OCI-LY1 (cell line): ENCODE measurements around the gene NFIA.

Experiments
- H2AFZ ChIP-seq: fragments of 200-600 bp; sonication (generic), shearing (Covaris generic); 2 replicates; pipeline ENCODE4 v1.6.0; 2014; ENCODE audit warnings: antibody characterized with exemption, mild to moderate bottlenecking, low read length
- H3F3A ChIP-seq: fragments of 200-600 bp; sonication (generic), shearing (Covaris generic); 2 replicates; pipeline ENCODE4 v1.6.0; 2014; ENCODE audit warnings: mild to moderate bottlenecking, antibody characterized with exemption, low read length, moderate library complexity; ENCODE audit not compliant: insufficient read depth
- H3K27ac ChIP-seq: fragments of 200-600 bp; sonication (generic); 2 replicates; pipeline ENCODE4 v1.5.1; 2014; ENCODE audit warnings: low read length, mixed run types, mild to moderate bottlenecking, low read depth; ENCODE audit not compliant: poor library complexity, severe bottlenecking
- H3K27me3 ChIP-seq: fragments of 200-600 bp; sonication (generic); 2 replicates; pipeline ENCODE4 v1.6.0; 2014; ENCODE audit warnings: antibody characterized with exemption, mild to moderate bottlenecking, low read length, moderate library complexity; ENCODE audit not compliant: insufficient read depth
- H3K36me3 ChIP-seq: fragments of 200-600 bp; sonication (generic); 2 replicates; pipeline ENCODE4 v1.6.1; 2014; ENCODE audit warnings: mild to moderate bottlenecking, antibody characterized with exemption, low read length, moderate library complexity, mixed read lengths; ENCODE audit not compliant: insufficient read depth
- H3K4me1 ChIP-seq: fragments of 200-600 bp; sonication (generic); 2 replicates; pipeline ENCODE4 v1.5.1; 2014; ENCODE audit warnings: mild to moderate bottlenecking, low read length, moderate library complexity; ENCODE audit not compliant: insufficient read depth, severe bottlenecking
- H3K4me2 ChIP-seq: fragments of 200-600 bp; sonication (generic), shearing (Covaris generic); 2 replicates; pipeline ENCODE4 v1.6.1; 2014; ENCODE audit warnings: low read length
- H3K4me3 ChIP-seq: fragments of 200-600 bp; sonication (generic); 2 replicates; pipeline ENCODE4 v1.5.1; 2014; ENCODE audit warnings: low read length, low read depth, mild to moderate bottlenecking, mixed read lengths; ENCODE audit not compliant: poor library complexity, severe bottlenecking
- H3K79me2 ChIP-seq: fragments of 200-600 bp; shearing (Covaris generic); 2 replicates; pipeline ENCODE4 v1.6.1; 2016; ENCODE audit warnings: mixed run types, low read length, mixed read lengths; ENCODE audit not compliant: insufficient read depth
- H3K9ac ChIP-seq: fragments of 200-600 bp; sonication (generic), shearing (Covaris generic); 2 replicates; pipeline ENCODE4 v1.6.1; 2014; ENCODE audit warnings: mild to moderate bottlenecking, low read length, mixed read lengths
- H3K9me2 ChIP-seq: fragments of 200-600 bp; sonication (generic), shearing (Covaris generic); 2 replicates; pipeline ENCODE4 v1.6.1; 2014; ENCODE audit warnings: low read depth, mild to moderate bottlenecking, low read length, mixed read lengths
- H3K9me3 ChIP-seq: fragments of 200-600 bp; shearing (Covaris generic); 2 replicates; pipeline ENCODE4 v1.6.1; 2014; ENCODE audit warnings: low read length, mixed read lengths
- H4K20me1 ChIP-seq: fragments of 200-600 bp; sonication (generic), shearing (Covaris generic); 2 replicates; pipeline ENCODE4 v1.6.0; 2016; ENCODE audit warnings: mild to moderate bottlenecking, low read length; ENCODE audit not compliant: insufficient read depth
- EZH2 ChIP-seq: fragments of 200-600 bp; sonication (generic), shearing (Covaris generic); IDR thresholded peaks from 2 replicates; pipeline ENCODE4 v1.8.0; 2017; ENCODE audit warnings: borderline replicate concordance, mixed run types, mild to moderate bottlenecking, antibody characterized with exemption, low read length, moderate library complexity, mixed read lengths
- TF ChIP-seq, protein P1 (sequence below): fragments of 200-600 bp; sonication (generic), shearing (Covaris generic); IDR thresholded peaks from 2 replicates; pipeline ENCODE4 v1.5.1; 2017; ENCODE audit warnings: mild to moderate bottlenecking, antibody characterized with exemption, low read length, moderate library complexity, mixed read lengths

Gene NFIA

DNA sequence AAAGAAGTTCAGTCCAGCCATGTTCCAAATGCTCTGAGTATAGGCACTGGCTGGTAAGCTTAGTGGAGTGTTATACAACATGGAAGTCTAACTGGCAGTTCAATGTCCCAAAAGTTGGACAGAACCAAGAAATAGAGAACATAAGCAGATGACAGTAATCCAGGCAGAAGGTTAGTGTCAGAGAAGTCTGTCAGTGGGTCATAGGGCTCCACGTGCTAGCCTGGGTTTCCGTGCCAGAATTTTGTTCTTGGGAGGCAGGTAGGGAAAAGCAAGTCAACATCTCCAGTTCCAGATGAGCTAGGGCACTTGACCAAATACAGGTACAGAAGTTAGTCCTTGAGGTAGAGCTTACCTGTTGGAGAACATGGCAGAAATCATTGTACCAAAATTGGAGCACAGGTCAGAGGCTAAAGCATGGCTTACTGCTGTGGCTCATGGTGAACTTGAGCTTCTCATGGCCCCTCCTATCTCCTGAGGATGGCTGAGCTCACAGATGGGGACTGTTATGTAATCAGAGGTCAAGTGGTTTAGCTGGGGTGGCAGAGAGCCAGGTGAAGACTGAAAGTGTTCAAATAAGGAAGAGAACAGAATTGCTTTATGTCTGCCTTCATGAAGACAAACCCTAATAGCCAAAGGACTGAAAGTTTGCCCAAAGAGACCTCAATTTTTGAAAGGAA, 170.8 kb downstream of the NFIA start:
- Histone ChIP-seq H3K4me1 (peaks cover 72% of the 10 kb centered on the region), H3K27me3 (no peaks in the 10 kb centered on the region), H3K27ac (peak overlapping the region; percentile 69), H3F3A (no peaks in the 10 kb centered on the region), H3K9me2 (no peaks in the 10 kb centered on the region), H3K9ac (peak overlapping the region; percentile 16; the same call in 1 of the 2 replicates), H3K4me2 (peak overlapping the region; percentile 35; the same call in 1 of the 2 replicates), H3K4me3 (no peak overlapping the region), H3K9me3 (no peaks in the 10 kb centered on the region), H4K20me1 (no peaks in the 10 kb centered on the region), H2AFZ (no peak overlapping the region), H3K36me3 (no peaks in the 10 kb centered on the region), H3K79me2 (no peaks in the 10 kb centered on the region)
- TF ChIP-seq, protein P1, sequence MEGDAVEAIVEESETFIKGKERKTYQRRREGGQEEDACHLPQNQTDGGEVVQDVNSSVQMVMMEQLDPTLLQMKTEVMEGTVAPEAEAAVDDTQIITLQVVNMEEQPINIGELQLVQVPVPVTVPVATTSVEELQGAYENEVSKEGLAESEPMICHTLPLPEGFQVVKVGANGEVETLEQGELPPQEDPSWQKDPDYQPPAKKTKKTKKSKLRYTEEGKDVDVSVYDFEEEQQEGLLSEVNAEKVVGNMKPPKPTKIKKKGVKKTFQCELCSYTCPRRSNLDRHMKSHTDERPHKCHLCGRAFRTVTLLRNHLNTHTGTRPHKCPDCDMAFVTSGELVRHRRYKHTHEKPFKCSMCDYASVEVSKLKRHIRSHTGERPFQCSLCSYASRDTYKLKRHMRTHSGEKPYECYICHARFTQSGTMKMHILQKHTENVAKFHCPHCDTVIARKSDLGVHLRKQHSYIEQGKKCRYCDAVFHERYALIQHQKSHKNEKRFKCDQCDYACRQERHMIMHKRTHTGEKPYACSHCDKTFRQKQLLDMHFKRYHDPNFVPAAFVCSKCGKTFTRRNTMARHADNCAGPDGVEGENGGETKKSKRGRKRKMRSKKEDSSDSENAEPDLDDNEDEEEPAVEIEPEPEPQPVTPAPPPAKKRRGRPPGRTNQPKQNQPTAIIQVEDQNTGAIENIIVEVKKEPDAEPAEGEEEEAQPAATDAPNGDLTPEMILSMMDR: no peak
- no peak for TF ChIP-seq EZH2

DNA sequence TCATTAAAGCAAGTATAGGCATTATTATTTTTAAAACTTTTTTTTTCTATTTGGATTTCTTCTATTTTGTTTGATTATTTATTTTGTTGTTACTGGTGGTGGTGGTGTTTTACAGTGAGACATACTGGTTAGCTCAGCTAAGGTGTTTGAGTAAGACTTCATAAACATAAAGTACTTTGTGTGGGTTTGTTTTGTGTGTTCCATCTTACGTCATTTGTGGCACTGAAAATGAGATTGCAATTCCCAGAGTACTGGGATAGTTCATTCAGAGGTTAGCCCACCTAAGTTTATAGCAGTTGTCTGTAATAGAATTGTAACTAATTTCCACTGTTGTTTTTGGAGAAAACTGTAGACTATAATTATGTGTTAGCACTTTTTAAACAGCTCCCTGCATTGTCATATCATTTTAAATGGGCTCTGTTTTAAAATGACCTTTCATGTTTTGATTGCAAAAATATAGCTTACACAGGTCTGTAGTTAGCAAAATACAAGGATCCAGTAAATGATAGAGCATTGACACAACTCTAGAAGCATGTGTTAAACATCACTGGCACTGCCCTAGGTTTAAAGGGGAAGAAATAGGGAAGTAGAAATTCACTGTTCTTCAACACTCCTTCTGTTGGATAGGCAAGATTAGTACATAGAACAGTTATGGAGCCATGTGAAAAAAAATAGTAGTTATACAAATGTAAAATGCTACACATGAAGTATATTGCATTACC, 171.7 kb downstream of the NFIA start:
- no peak overlapping the region for H3K9ac ChIP-seq

DNA sequence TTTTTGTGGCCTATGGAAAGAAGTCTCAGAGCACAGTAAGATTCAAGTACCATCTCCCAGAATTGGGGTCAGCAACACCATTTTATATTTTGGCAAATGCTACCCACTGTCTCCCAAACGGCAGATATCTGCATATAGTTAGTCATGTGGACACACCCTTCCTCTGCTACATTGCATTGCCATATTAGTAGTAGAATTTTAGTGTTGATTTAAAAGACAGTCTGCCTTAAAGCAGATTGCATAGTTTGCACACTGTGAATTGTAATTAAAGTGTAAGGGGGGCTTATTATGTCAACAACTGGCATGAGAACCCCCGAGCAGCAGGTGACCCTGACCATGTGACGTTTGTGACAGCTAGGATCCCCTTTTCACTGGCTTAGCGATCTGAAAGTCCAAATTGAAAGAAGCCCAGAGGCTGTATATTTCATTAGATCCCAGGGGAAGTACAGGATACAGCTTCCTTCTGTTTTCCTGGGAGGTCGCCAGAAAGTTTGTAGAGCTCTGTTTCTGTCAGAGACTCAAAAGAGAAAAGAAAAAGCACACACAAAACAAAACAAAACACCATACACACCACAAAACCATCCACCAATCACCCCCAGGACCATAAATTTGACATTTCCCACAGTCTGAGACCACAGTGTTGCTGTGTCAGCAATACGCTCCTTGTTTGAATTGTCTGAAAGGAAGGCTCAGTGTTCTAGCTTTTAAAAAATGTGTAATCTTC, 172.4 kb downstream of the NFIA start:
- Histone ChIP-seq H3K79me2 (no peaks in the 10 kb centered on the region), H3K36me3 (no peaks in the 10 kb centered on the region), H3K9ac (no peak overlapping the region; the same call in 1 of the 2 replicates), H4K20me1 (no peaks in the 10 kb centered on the region), H3K4me1 (peaks cover 76% of the 10 kb centered on the region), H3K27me3 (no peaks in the 10 kb centered on the region), H3F3A (no peaks in the 10 kb centered on the region), H3K4me3 (no peak overlapping the region), H3K4me2 (peak overlapping the region; percentile 45; the same call in 1 of the 2 replicates), H3K9me3 (no peaks in the 10 kb centered on the region), H3K9me2 (no peaks in the 10 kb centered on the region), H3K27ac (peak overlapping the region; percentile 10), H2AFZ (no peak overlapping the region)
- TF ChIP-seq, protein P1: no peak
- TF ChIP-seq EZH2: no peak

More for the DNA sequence above, 171.7 kb downstream of the NFIA start:
- TF ChIP-seq, protein P1: no peak
- no peak for TF ChIP-seq EZH2
- Histone ChIP-seq H3K27ac (peak overlapping the region; percentile 69), H3K79me2 (no peaks in the 10 kb centered on the region), H3K27me3 (no peaks in the 10 kb centered on the region), H3K4me2 (peak overlapping the region; percentile 45; the same call in 1 of the 2 replicates), H3K36me3 (no peaks in the 10 kb centered on the region), H4K20me1 (no peaks in the 10 kb centered on the region), H3K9me3 (no peaks in the 10 kb centered on the region), H3K4me1 (peaks cover 76% of the 10 kb centered on the region), H3F3A (no peaks in the 10 kb centered on the region), H3K4me3 (no peak overlapping the region), H3K9me2 (no peaks in the 10 kb centered on the region), H2AFZ (no peak overlapping the region)
